IMR-90 (cell line): ENCODE results near the gene DMXL1. TPM values are rescaled to one million over a fixed set of nuclear protein-coding genes. Genes with fewer than 3 reads are reported as not detected.

Experiments
- ATAC-seq: fragments of 200-7000 bp; cut with Tn5 transposase; 2 replicates; pipeline ENCODE4 v1.9.1; 2020; ENCODE audit warnings: low read depth, mild to moderate bottlenecking, moderate library complexity
- BruUV-seq: library from RNA; stranded (reverse); fragments of 400-500 nt; replicated peaks from 2 replicates; lab custom pipeline; 2021; lab: Mats Ljungman, UMichigan
- CTCF ChIA-PET: fragments of 300-600 bp; formaldehyde crosslinking; extraction: SDS; loops from one replicate; lab custom pipeline; 2021; ENCODE audit warnings: antibody characterized with exemption; lab: Yijun Ruan, JAX
- POLR2A ChIA-PET: fragments of 300-600 bp; sonication (Branson Sonifier 250); formaldehyde crosslinking; loops from one replicate; lab custom pipeline; 2022; ENCODE audit warnings: antibody characterized with exemption; ENCODE audit not compliant: unreplicated experiment; lab: Charles Lee
- DNase-seq: peaks from one replicate; pipeline ENCODE4 v3.0.0; 2013
- H2AFZ ChIP-seq: replicated peaks from 2 replicates; pipeline ENCODE3; 2013; ENCODE audit warnings: low read length, mild to moderate bottlenecking; ENCODE audit not compliant: poor library complexity
- H2AK5ac ChIP-seq: 2 replicates; pipeline ENCODE4 v1.6.1; 2013; ENCODE audit warnings: low read depth, low read length, inconsistent platforms
- H2AK9ac ChIP-seq: replicated peaks from 2 replicates; pipeline ENCODE3; 2013; ENCODE audit warnings: mild to moderate bottlenecking, low read depth, low read length, moderate library complexity; ENCODE audit not compliant: poor library complexity
- H2BK120ac ChIP-seq: 2 replicates; pipeline ENCODE4 v1.6.1; 2013; ENCODE audit warnings: low read depth, low read length, inconsistent platforms
- H2BK15ac ChIP-seq: 3 replicates; pipeline ENCODE4 v1.6.1; 2013; ENCODE audit warnings: low read depth, low read length, inconsistent platforms
- H2BK20ac ChIP-seq: 2 replicates; pipeline ENCODE4 v1.6.1; 2013; ENCODE audit warnings: low read depth, mild to moderate bottlenecking, inconsistent platforms, low read length, moderate library complexity
- H2BK5ac ChIP-seq: 2 replicates; pipeline ENCODE4 v1.6.1; 2013; ENCODE audit warnings: mild to moderate bottlenecking, low read depth, low read length, inconsistent platforms; ENCODE audit not compliant: poor library complexity, severe bottlenecking
- H3K14ac ChIP-seq: replicated peaks from 2 replicates; pipeline ENCODE4 v1.6.1; 2013; ENCODE audit warnings: low read depth, low read length, inconsistent platforms
- H3K18ac ChIP-seq: 2 replicates; pipeline ENCODE4 v1.6.1; 2013; ENCODE audit warnings: low read depth, low read length, control low read depth
- H3K23ac ChIP-seq: 2 replicates; pipeline ENCODE4 v1.6.1; 2013; ENCODE audit warnings: low read depth, low read length, inconsistent platforms
- H3K27ac ChIP-seq: 2 replicates; pipeline ENCODE4 v1.5.1; 2013; ENCODE audit warnings: mild to moderate bottlenecking, control low read depth, low read length; ENCODE audit not compliant: insufficient read depth
- H3K27me3 ChIP-seq: 2 replicates; pipeline ENCODE4 v1.6.1; 2013; ENCODE audit warnings: low read length; ENCODE audit not compliant: control insufficient read depth, insufficient read depth
- H3K36me3 ChIP-seq: 2 replicates; pipeline ENCODE4 v1.6.1; 2013; ENCODE audit warnings: low read length, mixed read lengths; ENCODE audit not compliant: control insufficient read depth, insufficient read depth
- H3K4ac ChIP-seq: 2 replicates; pipeline ENCODE4 v1.6.1; 2013; ENCODE audit warnings: low read depth, low read length, inconsistent platforms
- H3K4me1 ChIP-seq: 2 replicates; pipeline ENCODE4 v1.6.1; 2013; ENCODE audit warnings: low read length, mixed read lengths; ENCODE audit not compliant: control insufficient read depth, insufficient read depth
- H3K4me2 ChIP-seq: 2 replicates; pipeline ENCODE4 v1.6.1; 2013; ENCODE audit warnings: low read depth, mild to moderate bottlenecking, control low read depth, low read length, moderate library complexity
- H3K4me3 ChIP-seq: 2 replicates; pipeline ENCODE4 v1.5.1; 2013; ENCODE audit warnings: low read depth, mild to moderate bottlenecking, control low read depth, low read length, moderate library complexity; ENCODE audit not compliant: insufficient read depth
- H3K56ac ChIP-seq: 2 replicates; pipeline ENCODE4 v1.6.1; 2013; ENCODE audit warnings: low read length, inconsistent platforms; ENCODE audit not compliant: insufficient read depth; ENCODE audit errors: extremely low read depth
- H3K79me1 ChIP-seq, 2 experiments: 2 replicates each; pipeline ENCODE4 v1.6.1; 2013; ENCODE audit warnings: low read length in 2 of 2, inconsistent platforms in 1 of 2, low read depth in 1 of 2
- H3K9ac ChIP-seq: 2 replicates; pipeline ENCODE4 v1.6.1; 2013; ENCODE audit warnings: low read depth, low read length, control low read depth
- H3K9me1 ChIP-seq: 2 replicates; pipeline ENCODE4 v1.6.1; 2013; ENCODE audit warnings: low read length, inconsistent platforms; ENCODE audit not compliant: insufficient read depth
- H3K9me3 ChIP-seq: 2 replicates; pipeline ENCODE4 v1.6.1; 2013; ENCODE audit warnings: low read length; ENCODE audit not compliant: control insufficient read depth, insufficient read depth
- H4K20me1 ChIP-seq: 2 replicates; pipeline ENCODE4 v1.6.1; 2013; ENCODE audit warnings: low read length, inconsistent platforms; ENCODE audit not compliant: insufficient read depth
- H4K5ac ChIP-seq: 2 replicates; pipeline ENCODE4 v1.6.1; 2013; ENCODE audit warnings: mild to moderate bottlenecking, low read depth, low read length, control low read depth
- H4K8ac ChIP-seq, 2 experiments: 2 replicates each; pipeline ENCODE4 v1.6.1; 2013; ENCODE audit warnings: low read depth in 2 of 2, low read length in 2 of 2, control low read depth in 1 of 2, inconsistent platforms in 1 of 2
- H4K91ac ChIP-seq: 2 replicates; pipeline ENCODE4 v1.6.1; 2013; ENCODE audit warnings: low read depth, low read length, inconsistent platforms; ENCODE audit not compliant: insufficient read depth
- CEBPB ChIP-seq: IDR thresholded peaks from 2 replicates; pipeline ENCODE4 v1.6.1; 2012; ENCODE audit warnings: low read depth, low read length, improper control_type of control experiment
- POLR2A ChIP-seq: IDR thresholded peaks from 2 replicates; pipeline ENCODE4 v1.6.1; 2012; ENCODE audit warnings: mild to moderate bottlenecking, low read depth, low read length
- RAD21 ChIP-seq: IDR thresholded peaks from 2 replicates; pipeline ENCODE4 v1.6.1; 2012; ENCODE audit warnings: low read length, improper control_type of control experiment
- whole genome bisulfite sequencing, 2 experiments: methylation state at CpG; one replicate each; pipeline versions ENCODE4 v1.1.5 to v1.1.7; 2013; ENCODE audit warnings: missing lambda C conversion rate in 2 of 2; ENCODE audit not compliant: insufficient read length in 1 of 2; ENCODE audit errors: extremely low coverage in 2 of 2; 5-methylcytosine and 5-hydroxymethylcytosine counted together
- dilution Hi-C: fragments of 300-500 bp; cut with HindIII; formaldehyde crosslinking; loops from one replicate; pipeline ENCODE4 v1.14.3; 2018; ENCODE audit warnings: low sequenced_read_pairs; ENCODE audit not compliant: unreplicated experiment
- in situ Hi-C: fragments of 300-500 bp; cut with MboI; formaldehyde crosslinking; loops from 3 replicates; pipeline ENCODE4 v1.14.3; 2019; ENCODE audit warnings: low sequenced_read_pairs, inconsistent platforms, mixed read lengths
- intact Hi-C: fragments of 100-400 bp; cut with micrococcal nuclease; formaldehyde crosslinking; loops from 2 replicates; pipeline ENCODE4 v1.10.0; 2022
- polyA plus RNA-seq, 3 experiments: library from polyadenylated mRNA; depleted of rRNA; stranded (reverse); fragments of >200 nt; gene quantifications; 2 replicates each; pipeline ENCODE4 v1.2.3, GENCODE V29; 2012; ENCODE audit warnings: low replicate concordance in 1 of 3
- total RNA-seq: library from RNA; depleted of rRNA; stranded (reverse); fragments of >200 nt; gene quantifications from 2 replicates; pipeline ENCODE4 v1.2.3, GENCODE V29; 2012

Gene DMXL1
- total and polyA plus RNA-seq, 2 of the 4 experiments (the other 2 are of a cell fraction), result 8.1 to 21.5 TPM

DNA sequence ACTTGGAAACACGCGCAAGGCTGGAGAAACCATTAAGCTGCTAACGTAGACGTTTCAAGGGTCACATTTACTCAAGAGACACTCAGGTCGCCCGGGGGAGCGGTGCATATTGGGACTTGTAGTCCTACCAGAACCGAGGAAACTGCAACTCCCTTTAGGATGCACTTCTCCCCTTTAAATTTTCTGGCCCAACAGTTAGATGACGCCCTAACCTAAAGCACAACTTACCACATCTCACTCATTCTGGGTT, 384 bp upstream of the DMXL1 start:
- Histone ChIP-seq H2BK5ac (peak overlapping the region; percentile 79), H3K56ac (peak overlapping the region; percentile 76), H4K91ac (peak overlapping the region; percentile 83), H3K27ac (peak overlapping the region; percentile 32), H2AK9ac (no peak overlapping the region), H3K79me1 (peaks cover 0 to 14% of the 10 kb centered on the region in 2 experiments; a peak in 1 of 4 replicates), H4K20me1 (no peaks in the 10 kb centered on the region), H3K9me3 (no peaks in the 10 kb centered on the region), H2AK5ac (no peak overlapping the region), H3K4me1 (no peaks in the 10 kb centered on the region), H4K5ac (peak overlapping the region; percentile 47; the same call in 1 of the 2 replicates), H3K36me3 (no peaks in the 10 kb centered on the region), H3K9ac (peak overlapping the region; percentile 59), H3K18ac (peak overlapping the region; percentile 26; the same call in 1 of the 2 replicates), H3K4ac (peak overlapping the region; percentile 81), H3K9me1 (no peaks in the 10 kb centered on the region), H3K4me2 (peak overlapping the region; percentile 83), H2BK20ac (peak overlapping the region; percentile 79), H4K8ac (peak overlapping the region; percentile 32 to 96), H2BK15ac (peak overlapping the region; percentile 71; the same call in 2 of the 3 replicates), H3K4me3 (peak overlapping the region; percentile 98), H2AFZ (peak overlapping the region; percentile 100), H3K14ac (peak overlapping the region; percentile 75; the same call in 1 of the 2 replicates), H3K23ac (peak overlapping the region; percentile 77; the same call in 1 of the 2 replicates), H2BK120ac (peak overlapping the region; percentile 82), H3K27me3 (no peaks in the 10 kb centered on the region)
- TF ChIP-seq CEBPB, result 0 out of 2 replicates have a peak, but pooled peaks have one; percentile 14
- peak; percentile 43; the same call in 1 of the 2 replicates for TF ChIP-seq POLR2A
- TF ChIP-seq RAD21, result no peak
- no TSS peak for BruUV-seq
- no peak for DNase-seq
- CTCF ChIA-PET, result interaction anchor here (0.8 kb wide), 1 partner anchor 341 kb away, joined by 3 read pairs; no protein-coding TSS in a partner anchor
- in situ Hi-C loops, result no loop called here
- dilution Hi-C loops, result no loop called here
- intact Hi-C loops, result no loop called here
- 4% methylated on average over 4 of the region's 9 CpGs; no CpG with 5 or more reads in 1 of the 2 experiments for WGBS, 2 experiments
- peak; percentile 76 for ATAC-seq
- POLR2A ChIA-PET, result interaction anchor here (0.5 to 1.0 kb wide), 2 partner anchors 245 to 287 kb away, joined by 5 to 6 read pairs; no protein-coding TSS in a partner anchor
